Lung (tissue), 12 donors: ENCODE data around the gene KCNA1. TPM values are rescaled to one million over a fixed set of nuclear protein-coding genes. Genes with fewer than 3 reads are reported as not detected.

Source experiments
- ATAC-seq: fragments of 200-7000 bp; cut with Tn5 transposase; one replicate; pipeline ENCODE4 v1.9.1; 2020; ENCODE audit warnings: moderate number of reproducible peaks; ENCODE audit not compliant: insufficient read depth, low FRiP score
- DNase-seq, 3 donors: peaks; one replicate each; pipeline ENCODE4 v3.0.0-alpha.2; 2013 to 2017
- H3K27ac ChIP-seq, 2 donors: one replicate each; pipeline ENCODE4 v1.5.1; 2013; ENCODE audit warnings: mild to moderate bottlenecking in 2 of 2, moderate library complexity in 2 of 2, control low read depth in 1 of 2, inconsistent platforms in 1 of 2, low read depth in 1 of 2, low read length in 1 of 2
- H3K27me3 ChIP-seq, 3 donors: one replicate each; pipeline ENCODE4 v1.5.1; 2013; ENCODE audit warnings: low read length in 2 of 3; ENCODE audit not compliant: control insufficient read depth in 3 of 3, insufficient read depth in 3 of 3
- H3K36me3 ChIP-seq, 4 donors: one replicate each; pipeline ENCODE4 v1.5.1; 2013; ENCODE audit warnings: low read length in 4 of 4, mild to moderate bottlenecking in 1 of 4, moderate library complexity in 1 of 4; ENCODE audit not compliant: control insufficient read depth in 4 of 4, insufficient read depth in 4 of 4
- H3K4me1 ChIP-seq, 5 donors: one replicate each; pipeline ENCODE4 v1.5.1; 2013; ENCODE audit warnings: low read length in 5 of 5, mild to moderate bottlenecking in 2 of 5, moderate library complexity in 1 of 5; ENCODE audit not compliant: control insufficient read depth in 5 of 5, insufficient read depth in 5 of 5
- H3K4me3 ChIP-seq: one replicate; pipeline ENCODE4 v1.5.1; 2013; ENCODE audit warnings: mild to moderate bottlenecking, control low read depth, moderate library complexity
- H3K9ac ChIP-seq, 2 donors: one replicate each; pipeline ENCODE4 v1.5.1; 2013; ENCODE audit warnings: low read length in 2 of 2, control low read depth in 1 of 2; ENCODE audit not compliant: insufficient read depth in 1 of 2
- H3K9me3 ChIP-seq, 4 donors: one replicate each; pipeline ENCODE4 v1.5.1; 2013; ENCODE audit warnings: low read length in 3 of 4, mild to moderate bottlenecking in 1 of 4, moderate library complexity in 1 of 4; ENCODE audit not compliant: control insufficient read depth in 4 of 4, insufficient read depth in 3 of 4
- WGBS, 2 donors: extraction: QIAGEN DNeasy Blood & Tissue Kit; methylation state at CpG; one replicate each; pipeline ENCODE4 v1.1.7; 2013; 5-methylcytosine and 5-hydroxymethylcytosine counted together
- polyA plus RNA-seq, 2 donors: library from polyadenylated mRNA; stranded (reverse); fragments of 200-250 nt; gene quantifications; one replicate each; pipeline ENCODE4 v1.2.1, GENCODE V29; 2013
- total RNA-seq, 2 donors: library from RNA; depleted of rRNA in 1 of 2; stranded (reverse); fragments of >200 nt in 1 of 2; gene quantifications; one replicate each; pipeline ENCODE4 v1.2.1, GENCODE V29; 2014 to 2021
- TF ChIP-seq, protein P1 (sequence below): IDR thresholded peaks from 2 replicates; pipeline ENCODE4 v1.5.1; 2012; ENCODE audit warnings: mild to moderate bottlenecking; ENCODE audit errors: control extremely low read depth, extremely low read depth
- donor health status: control.
- donor health status: control.
- donor health status: Bipolar disorder and iron deficiency.
- donor health status: healthy.
- donor health status: DM: yes; HTN: yes; CAD: no.

Gene KCNA1
- total and polyA plus RNA-seq, 4 donors: 0.07 to 0.24 (median 0.09) TPM; not detected in 1

GRCh38 chr12:4867384-4867783, 42.3 kb upstream of the KCNA1 start:
- WGBS, 2 donors: 83 to 87% methylated on average over 5 of the region's 5 CpGs
- peaks cover 0 to 53% (median 16%) of the 10 kb centered on the region in 3 donors for H3K27me3 ChIP-seq

GRCh38 chr12:4870423-4870822, 39.3 kb upstream of the KCNA1 start:
- TF ChIP-seq, protein P1, sequence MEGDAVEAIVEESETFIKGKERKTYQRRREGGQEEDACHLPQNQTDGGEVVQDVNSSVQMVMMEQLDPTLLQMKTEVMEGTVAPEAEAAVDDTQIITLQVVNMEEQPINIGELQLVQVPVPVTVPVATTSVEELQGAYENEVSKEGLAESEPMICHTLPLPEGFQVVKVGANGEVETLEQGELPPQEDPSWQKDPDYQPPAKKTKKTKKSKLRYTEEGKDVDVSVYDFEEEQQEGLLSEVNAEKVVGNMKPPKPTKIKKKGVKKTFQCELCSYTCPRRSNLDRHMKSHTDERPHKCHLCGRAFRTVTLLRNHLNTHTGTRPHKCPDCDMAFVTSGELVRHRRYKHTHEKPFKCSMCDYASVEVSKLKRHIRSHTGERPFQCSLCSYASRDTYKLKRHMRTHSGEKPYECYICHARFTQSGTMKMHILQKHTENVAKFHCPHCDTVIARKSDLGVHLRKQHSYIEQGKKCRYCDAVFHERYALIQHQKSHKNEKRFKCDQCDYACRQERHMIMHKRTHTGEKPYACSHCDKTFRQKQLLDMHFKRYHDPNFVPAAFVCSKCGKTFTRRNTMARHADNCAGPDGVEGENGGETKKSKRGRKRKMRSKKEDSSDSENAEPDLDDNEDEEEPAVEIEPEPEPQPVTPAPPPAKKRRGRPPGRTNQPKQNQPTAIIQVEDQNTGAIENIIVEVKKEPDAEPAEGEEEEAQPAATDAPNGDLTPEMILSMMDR: no peak
- H3K27ac ChIP-seq: no peak overlapping the region
- no peak overlapping the region for H3K9ac ChIP-seq
- no peaks in the 10 kb centered on the region for H3K36me3 ChIP-seq
- DNase-seq (no peak), ATAC-seq (no peak)
- no peak overlapping the region for H3K4me3 ChIP-seq
- H3K9me3 ChIP-seq: peaks cover 0 to 3% (median 0%) of the 10 kb centered on the region in 4 donors
- peaks cover 0 to 36% (median 16%) of the 10 kb centered on the region in 3 donors for H3K27me3 ChIP-seq
- no peaks in the 10 kb centered on the region for H3K4me1 ChIP-seq
- 83 to 92% methylated on average over 3 of the region's 3 CpGs for WGBS, 2 donors

More at GRCh38 chr12:4867384-4867783, 42.3 kb upstream of the KCNA1 start:
- no peak overlapping the region for H3K9ac ChIP-seq
- DNase-seq: no peak
- peaks cover 0 to 4% (median 0%) of the 10 kb centered on the region in 4 donors for H3K9me3 ChIP-seq
- no peaks in the 10 kb centered on the region for H3K4me1 ChIP-seq
- no peak overlapping the region for H3K4me3 ChIP-seq
- TF ChIP-seq, protein P1: no peak
- no peak for ATAC-seq
- H3K27ac ChIP-seq: no peak overlapping the region
- no peaks in the 10 kb centered on the region for H3K36me3 ChIP-seq

- no peak for DNase-seq
- no peaks in the 10 kb centered on the region for H3K4me1 ChIP-seq
- H3K36me3 ChIP-seq: no peaks in the 10 kb centered on the region
- H3K27ac ChIP-seq: no peak overlapping the region
- H3K9ac ChIP-seq: no peak overlapping the region
- WGBS, 2 donors: 88 to 92% methylated on average over 9 of the region's 9 CpGs
- H3K27me3 ChIP-seq: peaks cover 0 to 35% (median 13%) of the 10 kb centered on the region in 3 donors
- peaks cover 0 to 3% (median 0%) of the 10 kb centered on the region in 4 donors for H3K9me3 ChIP-seq
- H3K4me3 ChIP-seq: no peak overlapping the region
- TF ChIP-seq, protein P1: no peak
- ATAC-seq: no peak
Measured at GRCh38 chr12:4871514-4871913, 38.2 kb upstream of the KCNA1 start.

DNA sequence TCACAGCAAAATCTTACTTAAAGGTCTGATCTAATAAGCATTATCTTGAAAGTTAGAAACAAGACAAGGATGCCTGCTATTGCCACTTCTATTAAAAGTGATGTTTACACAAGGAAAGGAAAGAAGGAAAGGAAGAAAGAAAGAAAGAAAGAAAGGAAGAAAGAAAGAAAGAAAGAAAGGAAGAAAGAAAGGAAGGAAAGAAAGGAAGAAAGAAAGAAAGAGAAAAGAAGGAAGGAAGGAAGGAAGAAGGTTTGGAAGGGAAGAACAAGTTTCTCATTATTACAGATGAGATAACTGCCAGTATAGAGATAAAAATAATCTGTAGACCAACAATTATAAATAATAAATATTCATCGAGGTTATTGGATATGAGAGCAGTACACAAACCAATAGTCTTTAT, 35.8 kb upstream of the KCNA1 start:
- WGBS, 2 donors: 82 to 85% methylated on average over 1 of the region's 1 CpG
- TF ChIP-seq, protein P1: no peak
- H3K27ac ChIP-seq: no peak overlapping the region
- DNase-seq: no peak
- H3K4me1 ChIP-seq: no peaks in the 10 kb centered on the region
- peaks cover 0 to 16% (median 10%) of the 10 kb centered on the region in 3 donors for H3K27me3 ChIP-seq
- no peak overlapping the region for H3K4me3 ChIP-seq
- H3K36me3 ChIP-seq: no peaks in the 10 kb centered on the region
- H3K9me3 ChIP-seq: peaks cover 0 to 3% (median 0%) of the 10 kb centered on the region in 4 donors
- no peak for ATAC-seq
- H3K9ac ChIP-seq: no peak overlapping the region
